Measurements from ENCODE around the gene RHOB. TPM values are rescaled to one million over a fixed set of nuclear protein-coding genes. Genes with fewer than 3 reads are reported as not detected.
A peak's percentile ranks its signal among the peaks of the same experiment; 100 is the strongest.

The RHOB gene
- total RNA-seq, 1 experiment from 2014 or later, result 143 TPM

- intact Hi-C loops (cut with micrococcal nuclease; ENCODE audit: unreplicated experiment), result no loop called here
- CTCF ChIA-PET, result interaction anchor here (1.3 to 3.1 kb wide), 4 partner anchors 8 to 183 kb away, joined by 3 to 24 read pairs (median 6); no protein-coding TSS in a partner anchor
- Mint-ChIP-seq H3K36me3 (ENCODE audit: insufficient read depth, unreplicated experiment) (peaks cover 56% of the 10 kb centered on the region), H3K9me3 (ENCODE audit: low read depth, unreplicated experiment) (no peaks in the 10 kb centered on the region), H3K27me3 (ENCODE audit: unreplicated experiment) (no peaks in the 10 kb centered on the region), H3K27ac (ENCODE audit: unreplicated experiment) (peak overlapping the region; percentile 87), H3K4me1 (ENCODE audit: low read depth, unreplicated experiment) (peaks cover 19% of the 10 kb centered on the region), H3K4me3 (ENCODE audit: low read depth, unreplicated experiment) (peak overlapping the region; percentile 89)
- no peak for TF ChIP-seq CTCF (IDR thresholded peaks at IDR 0.05; ENCODE audit: unreplicated experiment)
- BruUV-seq (replicated peaks), result no TSS peak
- DNase-seq, result no peak
These were observed 4.1 kb downstream of the RHOB start for GRCh38 chr2:20451000-20451290.

GRCh38 chr2:20451341-20451740 is 4.5 kb downstream of the RHOB start:
- peak overlapping the region; percentile 87 for H3K27ac Mint-ChIP-seq (ENCODE audit: unreplicated experiment)
- intact Hi-C loops (cut with micrococcal nuclease; ENCODE audit: unreplicated experiment), result no loop called here

GRCh38 chr2:20451761-20452499 is 5.1 kb downstream of the RHOB start:
- Mint-ChIP-seq H3K27me3 (ENCODE audit: unreplicated experiment) (no peaks in the 10 kb centered on the region), H3K9me3 (ENCODE audit: low read depth, unreplicated experiment) (no peaks in the 10 kb centered on the region), H3K4me1 (ENCODE audit: low read depth, unreplicated experiment) (peaks cover 17% of the 10 kb centered on the region), H3K36me3 (ENCODE audit: insufficient read depth, unreplicated experiment) (peaks cover 47% of the 10 kb centered on the region), H3K4me3 (ENCODE audit: low read depth, unreplicated experiment) (no peak overlapping the region), H3K27ac (ENCODE audit: unreplicated experiment) (peak overlapping the region; percentile 39)
- no peak for DNase-seq
- no TSS peak for BruUV-seq (replicated peaks)
- intact Hi-C loops (cut with micrococcal nuclease; ENCODE audit: unreplicated experiment), result no loop called here
- no peak for TF ChIP-seq CTCF (IDR thresholded peaks at IDR 0.05; ENCODE audit: unreplicated experiment)
- CTCF ChIA-PET, result interaction anchor here (0.6 to 3.1 kb wide), 6 partner anchors 30 to 184 kb away, joined by 3 to 24 read pairs (median 4); no protein-coding TSS in a partner anchor

More at GRCh38 chr2:20451341-20451740, 4.5 kb downstream of the RHOB start:
- Mint-ChIP-seq H3K27me3 (ENCODE audit: unreplicated experiment) (no peaks in the 10 kb centered on the region), H3K4me3 (ENCODE audit: low read depth, unreplicated experiment) (peak overlapping the region; percentile 89), H3K36me3 (ENCODE audit: insufficient read depth, unreplicated experiment) (peaks cover 53% of the 10 kb centered on the region), H3K9me3 (ENCODE audit: low read depth, unreplicated experiment) (no peaks in the 10 kb centered on the region), H3K4me1 (ENCODE audit: low read depth, unreplicated experiment) (peaks cover 17% of the 10 kb centered on the region)
- BruUV-seq (replicated peaks), result no TSS peak
- DNase-seq, result no peak
- CTCF ChIA-PET, result interaction anchor here (0.7 to 3.1 kb wide), 4 partner anchors 128 to 185 kb away, joined by 3 to 24 read pairs (median 5); no protein-coding TSS in a partner anchor
- no peak for TF ChIP-seq CTCF (IDR thresholded peaks at IDR 0.05; ENCODE audit: unreplicated experiment)

- intact Hi-C loops (cut with micrococcal nuclease; ENCODE audit: unreplicated experiment), result no loop called here
- CTCF ChIA-PET, result interaction anchor here (0.6 to 3.1 kb wide), 6 partner anchors 8 to 190 kb away, joined by 3 to 24 read pairs (median 4); no protein-coding TSS in a partner anchor
- Mint-ChIP-seq H3K27ac (ENCODE audit: unreplicated experiment) (peak overlapping the region; percentile 39), H3K4me3 (ENCODE audit: low read depth, unreplicated experiment) (no peak overlapping the region), H3K9me3 (ENCODE audit: low read depth, unreplicated experiment) (no peaks in the 10 kb centered on the region), H3K4me1 (ENCODE audit: low read depth, unreplicated experiment) (peaks cover 17% of the 10 kb centered on the region), H3K27me3 (ENCODE audit: unreplicated experiment) (no peaks in the 10 kb centered on the region), H3K36me3 (ENCODE audit: insufficient read depth, unreplicated experiment) (peaks cover 41% of the 10 kb centered on the region)
- no TSS peak for BruUV-seq (replicated peaks)
- no peak for DNase-seq
- no peak for TF ChIP-seq CTCF (IDR thresholded peaks at IDR 0.05; ENCODE audit: unreplicated experiment)
These were observed 5.7 kb downstream of the RHOB start for GRCh38 chr2:20452551-20452950.

Measured in Calu3 (cell line).